ENCODE measurements around the gene MRPL28. TPM values are rescaled to one million over a fixed set of nuclear protein-coding genes. Genes with fewer than 3 reads are reported as not detected.
A peak's percentile ranks its signal among the peaks of the same experiment; 100 is the strongest.

MRPL28 gene
- total RNA-seq, 1 experiment from 2014 or later, result 140 TPM

DNA sequence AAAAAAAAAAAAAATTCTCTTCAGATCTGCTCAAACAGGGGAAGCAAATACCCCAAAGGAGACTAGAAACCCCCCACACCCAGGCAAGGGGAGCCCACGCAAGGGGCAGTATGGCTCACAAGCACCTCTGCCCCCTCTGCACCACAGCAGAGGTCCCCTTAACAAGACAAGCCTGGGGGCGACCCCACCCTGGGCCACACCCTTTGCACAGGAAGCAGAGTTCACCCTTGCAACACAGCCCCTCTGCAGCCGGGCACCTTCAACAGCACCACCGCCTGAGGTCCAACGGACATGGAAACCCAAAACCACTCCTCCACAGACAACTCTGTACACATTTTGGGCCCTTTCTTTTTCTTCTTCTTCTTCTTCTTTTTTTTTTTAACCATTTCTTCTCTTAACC is 30.7 kb downstream of the MRPL28 start:
- in situ Hi-C loops (cut with HindIII; ENCODE audit: low pct_unique_long_range_greater_than_20kb, low sequenced_read_pairs) (no loop called here), intact Hi-C loops (cut with micrococcal nuclease; ENCODE audit: unreplicated experiment) (no loop called here)
- H3K36me3 ChIP-seq (ENCODE audit: control insufficient read depth, insufficient read depth, low read length), result no peaks in the 10 kb centered on the region
- peaks cover 5% of the 10 kb centered on the region; the same call in 1 of the 2 replicates for H3K4me1 ChIP-seq (ENCODE audit: control insufficient read depth, insufficient read depth, low read length)
- POLR2A ChIA-PET, result interaction anchor here (0.7 kb wide), 1 partner anchor 172 kb away, joined by 3 read pairs; no protein-coding TSS in a partner anchor
- H3K27me3 ChIP-seq (ENCODE audit: control insufficient read depth, insufficient read depth, low read length), result no peaks in the 10 kb centered on the region
- no TSS peak for BruUV-seq (replicated peaks)
- CTCF ChIA-PET, result no interaction called here
- no peaks in the 10 kb centered on the region for H3K9me3 ChIP-seq (ENCODE audit: control insufficient read depth, insufficient read depth, low read depth, low read length)
- no peak for TF ChIP-seq POLR2AphosphoS5 (IDR thresholded peaks at IDR 0.05; ENCODE audit: low read depth, low read length)
- TF ChIP-seq, protein P1, sequence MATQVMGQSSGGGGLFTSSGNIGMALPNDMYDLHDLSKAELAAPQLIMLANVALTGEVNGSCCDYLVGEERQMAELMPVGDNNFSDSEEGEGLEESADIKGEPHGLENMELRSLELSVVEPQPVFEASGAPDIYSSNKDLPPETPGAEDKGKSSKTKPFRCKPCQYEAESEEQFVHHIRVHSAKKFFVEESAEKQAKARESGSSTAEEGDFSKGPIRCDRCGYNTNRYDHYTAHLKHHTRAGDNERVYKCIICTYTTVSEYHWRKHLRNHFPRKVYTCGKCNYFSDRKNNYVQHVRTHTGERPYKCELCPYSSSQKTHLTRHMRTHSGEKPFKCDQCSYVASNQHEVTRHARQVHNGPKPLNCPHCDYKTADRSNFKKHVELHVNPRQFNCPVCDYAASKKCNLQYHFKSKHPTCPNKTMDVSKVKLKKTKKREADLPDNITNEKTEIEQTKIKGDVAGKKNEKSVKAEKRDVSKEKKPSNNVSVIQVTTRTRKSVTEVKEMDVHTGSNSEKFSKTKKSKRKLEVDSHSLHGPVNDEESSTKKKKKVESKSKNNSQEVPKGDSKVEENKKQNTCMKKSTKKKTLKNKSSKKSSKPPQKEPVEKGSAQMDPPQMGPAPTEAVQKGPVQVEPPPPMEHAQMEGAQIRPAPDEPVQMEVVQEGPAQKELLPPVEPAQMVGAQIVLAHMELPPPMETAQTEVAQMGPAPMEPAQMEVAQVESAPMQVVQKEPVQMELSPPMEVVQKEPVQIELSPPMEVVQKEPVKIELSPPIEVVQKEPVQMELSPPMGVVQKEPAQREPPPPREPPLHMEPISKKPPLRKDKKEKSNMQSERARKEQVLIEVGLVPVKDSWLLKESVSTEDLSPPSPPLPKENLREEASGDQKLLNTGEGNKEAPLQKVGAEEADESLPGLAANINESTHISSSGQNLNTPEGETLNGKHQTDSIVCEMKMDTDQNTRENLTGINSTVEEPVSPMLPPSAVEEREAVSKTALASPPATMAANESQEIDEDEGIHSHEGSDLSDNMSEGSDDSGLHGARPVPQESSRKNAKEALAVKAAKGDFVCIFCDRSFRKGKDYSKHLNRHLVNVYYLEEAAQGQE (IDR thresholded peaks at IDR 0.05; ENCODE audit: insufficient read depth in 1 of 2, low read depth in 2 of 2, low read length in 1 of 2), result no peak
- no peak for TF ChIP-seq CTCF (IDR thresholded peaks at IDR 0.05)
- no peak for TF ChIP-seq SIN3A (IDR thresholded peaks at IDR 0.05; ENCODE audit: borderline replicate concordance, insufficient read depth, low read depth, low read length)
- TF ChIP-seq TCF7L2 (IDR thresholded peaks at IDR 0.05; ENCODE audit: low read depth, low read length), result no peak
- no peak for DNase-seq (ENCODE audit: low read depth, low spot score)
- H3K27ac ChIP-seq (ENCODE audit: low read length), result no peak overlapping the region
- H3K4me3 ChIP-seq (ENCODE audit: low read depth in 2 of 2, low read length in 2 of 2), result no peak overlapping the region
- no peak for ATAC-seq

GRCh38 chr16:337975-338575 is 32.3 kb downstream of the MRPL28 start:
- H3K27ac ChIP-seq (ENCODE audit: low read length), result no peak overlapping the region
- no peak for TF ChIP-seq TCF7L2 (IDR thresholded peaks at IDR 0.05; ENCODE audit: low read depth, low read length)
- TF ChIP-seq CTCF (IDR thresholded peaks at IDR 0.05), result no peak
- TF ChIP-seq SIN3A (IDR thresholded peaks at IDR 0.05; ENCODE audit: borderline replicate concordance, insufficient read depth, low read depth, low read length), result no peak
- TF ChIP-seq POLR2AphosphoS5 (IDR thresholded peaks at IDR 0.05; ENCODE audit: low read depth, low read length), result no peak
- TF ChIP-seq, protein P1 (IDR thresholded peaks at IDR 0.05; ENCODE audit: insufficient read depth in 1 of 2, low read depth in 2 of 2, low read length in 1 of 2), result no peak
- no peak overlapping the region for H3K4me3 ChIP-seq (ENCODE audit: low read depth in 2 of 2, low read length in 2 of 2)
- intact Hi-C loops (cut with micrococcal nuclease; ENCODE audit: unreplicated experiment), result no loop called here
- ATAC-seq (peak; percentile 36; the same call in 1 of the 2 replicates), DNase-seq (ENCODE audit: low read depth, low spot score) (no peak)
- in situ Hi-C loops (cut with HindIII; ENCODE audit: low pct_unique_long_range_greater_than_20kb, low sequenced_read_pairs), result no loop called here
- no TSS peak for BruUV-seq (replicated peaks)
- no peaks in the 10 kb centered on the region for H3K27me3 ChIP-seq (ENCODE audit: control insufficient read depth, insufficient read depth, low read length)
- POLR2A ChIA-PET, result interaction anchor here (0.5 to 0.6 kb wide), 2 partner anchors 128 to 231 kb away, joined by 4 read pairs; no protein-coding TSS in a partner anchor
- CTCF ChIA-PET, result no interaction called here
- peaks cover 8% of the 10 kb centered on the region for H3K4me1 ChIP-seq (ENCODE audit: control insufficient read depth, insufficient read depth, low read length)
- H3K36me3 ChIP-seq (ENCODE audit: control insufficient read depth, insufficient read depth, low read length), result no peaks in the 10 kb centered on the region
- no peaks in the 10 kb centered on the region for H3K9me3 ChIP-seq (ENCODE audit: control insufficient read depth, insufficient read depth, low read depth, low read length)
